GM21390 (cell line): ENCODE data around the gene BICRA.
"Not testable (repeated sequence)": the region's sequence is repeated elsewhere in the genome, so short reads cannot be mapped to it uniquely, and the experiment has no call there.

Experiments used
- ATAC-seq: cut with Tn5 transposase; IDR thresholded peaks from one replicate; pipeline ENCODE4 v1.9.1; 2021; ENCODE audit not compliant: unreplicated experiment

The BICRA gene

GRCh38 chr19:47740866-47741519 is 132.1 kb downstream of the BICRA start:
- ATAC-seq, result no peak

- no peak for ATAC-seq
These were observed 132.7 kb downstream of the BICRA start for GRCh38 chr19:47741544-47742140.

GRCh38 chr19:47742634-47743033 is 133.7 kb downstream of the BICRA start:
- no peak for ATAC-seq

- peak; percentile 62 for ATAC-seq
These were observed 136.3 kb downstream of the BICRA start, which contains the start of gene NOP53 for GRCh38 chr19:47745010-47745901. TSS of gene NOP53 (plus strand) at chr19:47745546. CDS start at chr19:47745560, 14 bp downstream.

- not testable (repeated sequence) for ATAC-seq
These were observed 137.2 kb downstream of the BICRA start for GRCh38 chr19:47746129-47746528.

- no peak for ATAC-seq
These were observed 140.4 kb downstream of the BICRA start for GRCh38 chr19:47749326-47749725.

- no peak for ATAC-seq
These were observed 141.8 kb downstream of the BICRA start for GRCh38 chr19:47750752-47751151.

GRCh38 chr19:47752440-47753211 is 143.7 kb downstream of the BICRA start:
- ATAC-seq, result no peak
